NCI-H1694 (cell line): ENCODE data around the gene ZNF99.
"Not testable (repeated sequence)": the region's sequence is repeated elsewhere in the genome, so short reads cannot be mapped to it uniquely, and the experiment has no call there.

Experiments used
- DNase-seq: peaks from one replicate; lab custom pipeline; 2025; lab: John Stamatoyannopoulos, UW

ZNF99 gene

GRCh38 chr19:22783651-22784410, at the start of gene ZNF99:
Gene ZNF99 (minus strand): TSS chr19:22784151. CDS start chr19:22784016, 135 bp downstream.
- no peak for DNase-seq

GRCh38 chr19:22832031-22832762, 48.2 kb upstream of the ZNF99 start, which contains the start of gene ZNF723:
Gene ZNF723 (plus strand): TSS chr19:22832291. CDS start chr19:22832380, 89 bp downstream.
- no peak for DNase-seq

GRCh38 chr19:22831211-22831610, 47.3 kb upstream of the ZNF99 start:
- no peak for DNase-seq

DNA sequence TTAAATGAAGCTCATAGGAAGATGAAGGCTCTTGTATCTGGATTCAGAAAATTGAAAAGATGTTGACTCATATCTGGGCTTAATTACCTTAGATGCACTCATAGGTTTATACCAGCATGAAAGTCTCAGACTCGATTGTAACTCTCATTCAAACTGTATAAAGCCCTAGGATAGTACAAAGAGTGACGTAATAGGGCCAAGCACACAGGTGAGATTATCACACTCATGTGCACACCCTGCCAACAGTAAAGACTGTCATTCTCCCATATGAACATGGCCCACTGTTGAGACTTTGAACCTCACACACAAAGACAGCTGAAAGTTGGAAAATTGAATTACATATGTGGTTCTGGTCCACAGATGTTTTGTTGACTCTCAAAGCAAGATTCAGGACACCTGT, 30.2 kb upstream of the ZNF99 start:
- no peak for DNase-seq

- DNase-seq = no peak
Measured at GRCh38 chr19:22807061-22807835, 23.3 kb upstream of the ZNF99 start.

- DNase-seq = no peak
Measured at GRCh38 chr19:22806418-22806817, 22.5 kb upstream of the ZNF99 start.

DNA sequence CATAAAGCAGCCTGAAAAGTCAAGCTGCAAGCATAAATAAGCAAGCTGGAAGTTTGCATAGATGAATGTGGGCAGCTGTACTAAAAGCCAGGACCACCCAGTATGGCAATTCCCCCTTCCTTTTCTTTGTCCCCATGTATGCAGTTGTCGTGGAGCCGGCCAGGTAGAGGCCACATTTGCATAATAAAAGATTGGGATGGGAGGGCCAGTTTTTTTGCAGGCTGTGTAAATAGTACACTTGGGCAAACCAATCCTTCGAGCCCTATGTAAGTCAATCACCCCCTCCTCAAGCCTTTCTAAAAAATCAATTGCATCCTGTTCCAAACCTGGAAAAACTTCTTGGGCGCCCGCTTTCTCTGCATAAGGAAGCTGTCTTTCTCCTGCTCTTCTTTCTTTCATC, 13.1 kb upstream of the ZNF99 start:
- no peak for DNase-seq

- not testable (repeated sequence) for DNase-seq
Measured at GRCh38 chr19:22792863-22793262, 8.9 kb upstream of the ZNF99 start.

- DNase-seq = no peak
Measured at GRCh38 chr19:22735911-22736645, 47.9 kb downstream of the ZNF99 start.

GRCh38 chr19:22733691-22734090, 50.3 kb downstream of the ZNF99 start:
- DNase-seq = no peak

DNA sequence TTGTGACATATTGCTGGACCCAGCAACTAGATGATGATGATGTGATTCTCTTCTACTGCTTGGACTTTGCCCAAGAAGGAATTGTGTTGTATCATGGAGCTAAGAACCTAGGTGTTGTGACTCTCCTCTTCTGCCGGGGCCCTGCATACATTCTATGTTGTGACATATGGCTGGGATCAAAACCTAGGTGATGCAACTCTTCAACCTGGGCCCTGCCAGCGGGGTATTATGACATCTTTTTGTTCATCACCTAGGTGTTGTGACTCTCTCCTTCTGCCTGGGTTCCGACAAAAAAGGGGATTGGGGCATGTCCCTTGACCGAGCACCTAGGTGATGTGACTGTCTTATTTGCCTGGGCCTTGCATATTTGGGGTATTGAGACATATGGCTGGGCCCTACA, 55.7 kb downstream of the ZNF99 start:
- not testable (repeated sequence) for DNase-seq

GRCh38 chr19:22721533-22721932, 62.4 kb downstream of the ZNF99 start:
- not testable (repeated sequence) for DNase-seq

DNA sequence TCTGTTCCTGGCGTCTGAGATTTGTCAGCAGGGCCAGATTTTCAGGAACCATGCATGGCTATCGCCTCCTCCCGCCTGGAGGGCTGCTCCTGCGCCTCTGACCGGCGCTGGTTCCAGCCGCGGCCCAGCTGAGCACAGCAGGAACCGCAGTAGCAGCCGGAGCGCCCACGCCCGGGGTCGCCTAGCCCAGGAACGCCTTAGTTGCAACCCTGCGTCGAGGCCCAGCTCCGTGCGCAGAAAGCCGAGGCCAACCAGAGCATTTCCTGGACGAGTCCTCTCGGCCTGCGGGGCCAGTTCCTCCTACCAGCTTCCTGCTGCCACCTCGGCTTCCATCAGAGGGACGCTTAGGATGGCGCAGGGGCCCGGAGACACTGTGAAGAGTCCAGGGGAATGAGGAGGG, 75.0 kb downstream of the ZNF99 start:
- DNase-seq = no peak

- not testable (repeated sequence) for DNase-seq
Measured at GRCh38 chr19:22703096-22703495, 80.9 kb downstream of the ZNF99 start.

GRCh38 chr19:22702661-22703060, 81.3 kb downstream of the ZNF99 start:
- not testable (repeated sequence) for DNase-seq
